NCI-H1092 (cell line): Measurements from ENCODE around the gene PDK2.

Experiments used
- DNase-seq: peaks from one replicate; lab custom pipeline; 2025; lab: John Stamatoyannopoulos, UW

Gene PDK2

DNA sequence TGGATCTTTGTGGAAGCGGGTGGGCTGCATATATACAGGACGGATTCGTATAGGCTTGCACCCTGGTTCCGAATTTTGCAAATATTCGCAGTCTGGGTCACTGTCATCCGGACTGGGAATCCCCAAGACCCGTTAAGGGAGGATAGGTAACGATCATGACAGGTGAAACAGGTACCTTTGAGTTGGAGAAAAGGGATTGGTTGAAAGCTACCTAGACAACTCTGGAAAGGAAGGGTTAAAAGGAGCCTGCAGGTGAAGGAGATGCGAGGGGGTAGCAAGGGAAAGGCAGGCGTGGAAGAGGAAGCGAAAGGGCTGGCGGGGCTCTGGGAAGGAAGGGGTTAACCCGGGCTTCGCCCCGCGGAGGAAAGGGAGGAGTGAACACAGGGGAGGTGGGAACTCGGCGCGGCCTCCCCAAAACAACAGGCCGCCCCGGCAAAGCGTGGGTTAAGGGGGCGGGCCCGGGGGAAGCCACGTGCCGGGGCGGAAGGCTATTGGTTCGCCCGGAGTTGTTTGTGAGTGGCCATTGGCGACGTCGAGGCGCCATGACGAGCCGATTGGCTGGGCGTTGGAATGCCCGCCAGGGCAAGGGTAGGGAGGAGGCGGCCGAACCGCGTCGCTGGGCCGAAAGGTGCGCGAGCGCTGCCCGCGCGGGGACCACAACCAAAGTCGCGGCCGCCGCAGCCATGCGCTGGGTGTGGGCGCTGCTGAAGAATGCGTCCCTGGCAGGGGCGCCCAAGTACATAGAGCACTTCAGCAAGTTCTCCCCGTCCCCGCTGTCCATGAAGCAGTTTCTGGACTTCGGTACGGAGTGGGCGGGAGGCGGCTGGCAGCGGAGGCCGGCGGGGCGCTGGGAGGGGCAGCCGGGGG lies at the start of gene PDK2:
PDK2 (plus strand) TSS at position 599 of the 867 bp plus-strand sequence; CDS start at position 684, 85 bp downstream.
- peak; percentile 88 for DNase-seq

GRCh38 chr17:50046179-50046578 lies 49.0 kb upstream of the PDK2 start:
- DNase-seq, result no peak

DNA sequence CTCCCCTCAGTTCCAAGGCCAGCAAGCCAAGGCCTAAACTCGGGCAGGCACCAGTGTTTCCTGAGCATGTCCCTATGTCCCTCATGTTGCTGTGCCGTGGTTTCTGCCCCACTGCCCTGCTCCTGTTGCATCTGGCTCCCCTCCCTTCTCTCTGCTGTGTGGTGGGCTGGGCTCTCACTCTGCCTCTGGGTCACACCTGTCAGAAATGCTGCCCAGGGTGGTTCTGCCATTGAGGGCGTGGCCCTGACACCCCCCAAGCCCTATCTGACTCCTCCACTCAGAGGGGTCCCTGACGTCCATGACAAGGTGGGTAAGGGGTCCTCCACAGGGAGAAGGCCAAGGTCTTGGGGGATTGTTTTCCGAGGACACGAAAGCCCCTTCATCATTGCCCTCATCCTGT lies 48.5 kb upstream of the PDK2 start:
- DNase-seq, result no peak

DNA sequence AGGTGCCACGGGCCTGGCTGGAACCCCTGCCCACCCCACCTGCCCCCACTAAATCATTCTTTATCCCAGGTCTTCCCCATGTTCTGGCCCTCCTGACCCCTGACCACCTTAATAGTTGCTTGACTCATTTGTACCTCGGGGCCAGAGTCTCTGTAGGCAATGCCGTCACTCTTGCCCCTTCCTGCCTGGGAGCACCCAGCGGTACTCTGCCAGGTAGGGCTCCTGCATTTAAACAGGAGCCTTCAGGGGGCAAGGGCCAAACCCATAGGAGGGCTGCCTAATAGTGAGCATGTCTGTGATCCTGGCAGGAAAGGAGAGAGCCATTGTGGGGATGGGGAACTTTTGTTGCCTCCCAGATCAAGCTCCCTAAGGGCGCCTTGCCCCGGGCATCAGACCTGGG lies 48.1 kb upstream of the PDK2 start:
- no peak for DNase-seq

DNA sequence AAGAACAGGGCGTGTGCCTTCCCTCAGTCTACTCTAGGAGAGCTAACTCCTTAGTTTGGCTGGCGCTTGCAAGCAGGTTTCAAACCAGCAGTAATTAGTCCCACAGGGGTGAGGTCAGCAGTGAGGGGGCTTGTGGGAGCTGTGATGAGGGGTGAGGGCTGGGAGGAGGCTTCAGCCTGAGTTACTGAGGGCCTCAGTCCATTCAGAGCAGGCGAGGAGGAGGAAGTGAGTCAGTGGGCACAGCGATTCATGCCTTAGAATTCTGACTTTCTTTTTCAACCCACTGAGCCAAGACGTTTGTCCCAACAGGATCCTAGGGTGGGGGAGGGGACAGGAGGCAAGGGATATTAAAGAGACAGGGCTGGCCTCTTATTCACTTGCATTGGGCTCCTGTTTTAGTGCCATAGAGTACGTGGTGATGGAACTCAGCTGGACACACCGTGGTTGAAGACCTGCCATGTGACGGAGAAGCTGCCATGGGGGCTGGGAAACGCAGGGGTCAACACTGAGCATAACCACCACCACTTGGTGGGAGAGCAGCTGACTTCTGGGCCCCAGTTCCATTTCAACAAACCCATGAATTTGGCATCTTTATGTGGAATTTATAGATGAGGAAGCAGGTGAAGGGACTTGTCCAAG lies 47.5 kb upstream of the PDK2 start:
- no peak for DNase-seq

GRCh38 chr17:50048146-50048720 lies 46.9 kb upstream of the PDK2 start:
- no peak for DNase-seq

- no peak for DNase-seq
Observed at GRCh38 chr17:50048988-50049387, 46.2 kb upstream of the PDK2 start.

GRCh38 chr17:50049636-50050035 lies 45.5 kb upstream of the PDK2 start:
- no peak for DNase-seq

GRCh38 chr17:50050431-50051032 lies 44.6 kb upstream of the PDK2 start:
- DNase-seq, result no peak

DNA sequence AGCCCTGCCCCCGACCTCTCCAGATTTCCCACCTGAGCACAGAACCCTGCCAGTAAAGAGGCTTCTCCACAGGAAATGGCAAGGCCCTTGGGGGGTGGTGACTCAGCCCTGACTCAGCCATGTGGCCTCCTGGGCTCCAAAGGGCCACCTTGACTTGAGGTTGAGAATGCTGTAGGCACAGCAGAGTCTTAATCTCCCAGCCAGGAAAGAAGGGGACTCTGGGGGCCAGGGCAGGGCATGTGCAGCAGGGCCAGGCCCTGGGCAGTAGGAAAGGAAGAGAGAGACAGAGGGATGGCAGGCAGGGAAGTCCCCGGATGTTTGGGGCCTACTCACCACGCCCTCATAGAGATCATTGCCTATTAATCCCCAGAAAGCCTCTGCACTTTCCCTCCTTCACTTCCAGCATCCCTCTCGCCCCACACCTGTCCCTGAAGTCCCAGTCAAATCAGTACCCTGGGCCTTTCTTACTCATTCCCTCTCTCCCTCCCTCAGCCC lies 44.0 kb upstream of the PDK2 start:
- no peak for DNase-seq

- DNase-seq, result no peak
Observed at GRCh38 chr17:50051606-50052005, 43.5 kb upstream of the PDK2 start.

GRCh38 chr17:50052241-50052796 lies 42.8 kb upstream of the PDK2 start:
- peak; percentile 22 for DNase-seq

- DNase-seq, result no peak
Observed at GRCh38 chr17:50052822-50053653, 42.1 kb upstream of the PDK2 start.

DNA sequence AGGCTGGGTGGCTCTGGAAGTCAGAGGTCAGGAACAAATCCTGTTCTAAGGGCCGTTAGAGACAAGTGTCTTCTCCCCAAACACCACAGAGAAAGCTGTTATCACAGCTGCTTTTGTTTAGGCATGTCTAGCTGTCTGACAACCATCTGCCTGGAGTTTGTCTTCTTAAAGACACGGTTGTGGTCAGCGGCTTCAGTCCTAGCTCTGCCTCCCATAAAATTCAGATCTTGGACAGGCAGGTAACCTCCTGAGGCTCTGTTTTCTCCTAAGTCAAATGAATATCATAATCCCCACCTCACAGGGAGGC lies 41.5 kb upstream of the PDK2 start:
- DNase-seq, result no peak

- no peak for DNase-seq
Observed at GRCh38 chr17:50055055-50055425, 40.1 kb upstream of the PDK2 start.

DNA sequence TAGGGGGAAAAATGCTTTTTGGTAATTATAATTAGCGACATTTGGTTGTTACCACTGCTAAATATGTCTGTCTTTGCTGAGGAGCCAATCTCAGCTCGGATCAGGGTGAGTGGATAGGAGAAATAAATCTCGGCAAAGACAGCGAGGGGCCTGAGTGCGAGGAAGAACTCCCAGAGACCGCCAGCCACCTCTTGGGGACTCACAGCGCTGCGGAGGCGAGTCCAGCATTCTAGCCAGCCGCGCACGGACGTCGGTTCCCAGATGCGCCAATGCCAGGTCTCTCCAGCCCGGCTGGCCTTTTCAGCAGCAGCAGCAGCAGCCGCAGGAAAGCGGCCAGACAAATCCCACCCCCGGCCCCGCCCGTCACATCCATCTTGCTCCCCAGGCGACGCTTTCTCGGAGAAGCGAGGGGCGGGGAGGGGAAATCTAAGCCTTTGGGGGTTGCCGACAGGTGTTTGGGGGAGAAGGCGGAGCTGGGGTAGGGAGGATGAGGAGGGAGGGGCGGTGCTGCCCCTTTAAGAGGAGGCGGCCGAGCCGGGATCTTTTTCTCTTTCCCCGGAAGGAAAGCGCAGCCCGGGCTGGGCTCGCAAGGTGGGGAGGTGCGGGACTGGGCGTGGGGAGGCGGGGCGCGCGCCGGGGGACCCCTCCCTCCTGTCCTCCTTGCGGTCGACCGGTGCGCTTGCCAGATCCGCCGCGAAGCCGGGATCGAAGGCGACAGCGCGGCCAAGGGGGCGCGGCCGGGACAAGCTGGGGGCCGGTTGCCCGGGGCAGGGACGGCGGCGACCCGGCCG lies 39.5 kb upstream of the PDK2 start, which contains the start of gene ITGA3:
ITGA3 (plus strand) TSS at position 685 of the 791 bp plus-strand sequence. CDS start 330 bp downstream, outside the sequence.
- peak; percentile 48 for DNase-seq

DNA sequence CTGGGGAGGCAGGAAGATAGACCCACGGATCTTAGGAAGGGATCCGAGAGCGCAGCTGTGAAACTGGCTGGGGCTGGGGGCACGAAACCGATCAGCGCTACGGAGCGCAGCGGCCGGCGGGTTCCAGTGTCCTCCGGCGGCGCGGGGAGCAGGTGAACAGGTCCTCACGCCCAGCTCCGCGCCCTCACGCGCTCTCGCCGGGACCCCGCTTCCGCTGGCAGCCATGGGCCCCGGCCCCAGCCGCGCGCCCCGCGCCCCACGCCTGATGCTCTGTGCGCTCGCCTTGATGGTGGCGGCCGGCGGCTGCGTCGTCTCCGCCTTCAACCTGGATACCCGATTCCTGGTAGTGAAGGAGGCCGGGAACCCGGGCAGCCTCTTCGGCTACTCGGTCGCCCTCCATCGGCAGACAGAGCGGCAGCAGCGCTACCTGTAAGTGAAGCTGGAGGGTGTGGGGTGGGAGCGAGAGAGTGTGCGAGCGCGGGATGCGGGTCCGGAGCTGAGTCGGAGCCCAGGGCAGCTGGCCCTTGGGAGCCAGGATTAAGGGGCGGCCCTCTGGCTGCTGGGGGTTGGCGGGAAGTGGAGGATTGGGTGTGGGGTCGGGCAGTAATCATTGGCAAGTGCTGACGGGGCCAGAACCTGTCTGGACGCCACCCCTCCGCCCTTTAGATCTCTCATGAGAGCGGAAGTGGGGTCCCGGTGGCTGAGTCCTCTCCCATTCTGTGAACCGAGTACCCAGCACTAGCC lies 38.8 kb upstream of the PDK2 start:
- peak; percentile 60 for DNase-seq

- DNase-seq, result no peak
Observed at GRCh38 chr17:50056961-50057330, 38.2 kb upstream of the PDK2 start.

DNA sequence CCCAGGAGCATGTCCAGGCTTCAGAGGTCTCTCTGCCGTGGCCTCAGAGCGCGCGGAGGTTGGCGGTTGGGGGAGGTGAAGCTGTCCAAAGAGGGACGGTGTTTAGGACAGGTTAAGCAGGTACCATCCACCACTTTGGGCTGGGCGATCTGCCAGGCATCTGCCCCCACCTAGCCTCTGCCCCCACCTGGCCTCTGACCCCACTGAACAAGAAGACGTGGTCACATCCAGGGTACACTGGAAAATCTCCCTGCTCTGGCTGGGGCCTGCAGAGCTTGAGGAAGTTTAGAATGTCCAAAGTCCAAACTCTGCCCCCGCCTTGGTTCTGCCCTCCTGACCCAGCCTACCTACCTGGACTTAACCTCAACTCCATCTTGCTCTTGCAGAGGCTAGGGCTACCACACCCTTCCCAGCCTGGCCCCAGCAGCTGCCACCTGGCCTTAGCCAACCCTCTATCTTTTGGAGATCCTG lies 37.6 kb upstream of the PDK2 start:
- no peak for DNase-seq
